ENCODE data around the gene AKAP6. TPM values are rescaled to one million over a fixed set of nuclear protein-coding genes. Genes with fewer than 3 reads are reported as not detected.

AKAP6 gene
- total RNA-seq, 1 experiment from 2014 or later, result 1.1 TPM

DNA sequence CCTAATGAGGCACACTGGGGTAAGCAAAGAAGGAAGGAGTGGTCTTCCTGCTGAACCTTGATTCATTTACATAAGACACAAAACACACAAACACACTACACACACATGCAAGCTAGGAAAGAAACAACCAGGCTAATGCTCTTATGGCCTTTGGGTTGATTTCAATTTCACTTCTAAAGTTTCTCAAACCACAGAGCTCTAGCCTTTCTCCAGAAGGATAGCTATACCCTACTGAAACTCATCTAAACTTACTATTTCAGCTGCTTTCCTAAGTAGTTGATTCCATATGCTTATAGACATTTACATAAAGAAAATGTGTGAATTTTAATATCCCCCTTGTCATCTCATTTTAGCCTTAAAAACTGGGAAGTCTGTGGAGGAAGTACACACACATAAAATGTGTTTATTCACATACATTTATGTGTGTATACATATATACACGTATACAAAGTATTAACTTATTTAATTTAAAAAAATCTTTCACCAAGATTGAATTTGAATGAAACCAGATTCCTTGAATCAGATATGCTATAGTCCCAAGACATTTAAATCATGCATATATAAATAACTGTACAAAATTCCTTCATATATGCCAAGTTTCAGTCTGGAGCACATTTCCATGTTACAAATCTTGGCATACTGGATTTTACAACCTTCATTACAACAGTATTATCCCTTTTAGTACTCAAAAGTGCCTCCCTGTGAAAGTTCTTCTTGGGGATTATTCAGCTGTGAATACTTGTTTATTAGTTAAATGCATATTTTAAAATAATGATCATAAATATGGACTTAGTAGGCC, 377.8 kb downstream of the AKAP6 start:
- Histone ChIP-seq H3K79me2 (ENCODE audit: insufficient read depth, low read length) (no peaks in the 10 kb centered on the region), H3K23ac (ENCODE audit: insufficient read length, low read depth, low read length) (no peak overlapping the region), H3T11ph (ENCODE audit: low read length) (no peak overlapping the region), H3K14ac (ENCODE audit: insufficient read depth, low read length) (no peak overlapping the region), H3K4me2 (ENCODE audit: insufficient read depth, insufficient read length, low read length) (no peak overlapping the region), H2BK15ac (ENCODE audit: low read depth, low read length) (no peak overlapping the region), H4K5ac (ENCODE audit: insufficient read length, low read depth, low read length) (no peak overlapping the region), H2BK5ac (ENCODE audit: insufficient read length, low read length) (no peak overlapping the region), H3K18ac (ENCODE audit: insufficient read length, low read depth, low read length) (no peak overlapping the region), H3K4me1 (ENCODE audit: insufficient read depth, low read length) (no peaks in the 10 kb centered on the region), H2BK20ac (ENCODE audit: low read depth, low read length, poor library complexity, severe bottlenecking) (no peak overlapping the region), H3K27ac (ENCODE audit: insufficient read length, low read depth, low read length) (no peak overlapping the region), H3K9ac (ENCODE audit: extremely low read depth, insufficient read length, low read length) (no peak overlapping the region), H3K56ac (ENCODE audit: insufficient read length, low read depth, low read length) (no peak overlapping the region), H4K20me1 (ENCODE audit: control insufficient read depth, insufficient read depth, insufficient read length) (no peaks in the 10 kb centered on the region), H3K79me1 (ENCODE audit: insufficient read depth, low read depth, low read length, poor library complexity, severe bottlenecking) (no peaks in the 10 kb centered on the region), H3K23me2 (ENCODE audit: insufficient read length, low read depth, low read length, poor library complexity, severe bottlenecking) (no peaks in the 10 kb centered on the region), H3K9me3 (ENCODE audit: control insufficient read depth, low read depth, low read length) (no peaks in the 10 kb centered on the region), H4K8ac (replicated peaks; ENCODE audit: insufficient read length, low read depth, low read length) (no peak overlapping the region), H2BK120ac (ENCODE audit: low read depth, low read length, poor library complexity, severe bottlenecking) (no peak overlapping the region), H2BK12ac (ENCODE audit: insufficient read length, low read depth, low read length) (no peak overlapping the region), H2AFZ (ENCODE audit: low read length) (no peak overlapping the region), H3K4ac (ENCODE audit: low read depth, low read length) (no peak overlapping the region), H3K27me3 (ENCODE audit: insufficient read depth, low read length) (no peaks in the 10 kb centered on the region), H4K91ac (ENCODE audit: insufficient read length, low read depth, low read length) (no peak overlapping the region), H2AK5ac (ENCODE audit: insufficient read length, low read length) (no peak overlapping the region)
- DNase-seq, result no peak
- Mint-ChIP-seq H3K9me3 (no peaks in the 10 kb centered on the region), H3K4me1 (peaks cover 11% of the 10 kb centered on the region in 2 experiments), H3K27me3 (ENCODE audit: low read depth) (no peaks in the 10 kb centered on the region), H3K27ac (no peak overlapping the region), H3K36me3 (ENCODE audit: insufficient read depth in 1 of 3, low read depth in 3 of 3) (no peaks in the 10 kb centered on the region), H3K4me3 (no peak overlapping the region)
- WGBS (ENCODE audit: extremely low coverage, insufficient read length, low lambda C conversion rate), result no CpG with 5 or more reads among the region's 1 CpG
- TF ChIP-seq, protein P1, sequence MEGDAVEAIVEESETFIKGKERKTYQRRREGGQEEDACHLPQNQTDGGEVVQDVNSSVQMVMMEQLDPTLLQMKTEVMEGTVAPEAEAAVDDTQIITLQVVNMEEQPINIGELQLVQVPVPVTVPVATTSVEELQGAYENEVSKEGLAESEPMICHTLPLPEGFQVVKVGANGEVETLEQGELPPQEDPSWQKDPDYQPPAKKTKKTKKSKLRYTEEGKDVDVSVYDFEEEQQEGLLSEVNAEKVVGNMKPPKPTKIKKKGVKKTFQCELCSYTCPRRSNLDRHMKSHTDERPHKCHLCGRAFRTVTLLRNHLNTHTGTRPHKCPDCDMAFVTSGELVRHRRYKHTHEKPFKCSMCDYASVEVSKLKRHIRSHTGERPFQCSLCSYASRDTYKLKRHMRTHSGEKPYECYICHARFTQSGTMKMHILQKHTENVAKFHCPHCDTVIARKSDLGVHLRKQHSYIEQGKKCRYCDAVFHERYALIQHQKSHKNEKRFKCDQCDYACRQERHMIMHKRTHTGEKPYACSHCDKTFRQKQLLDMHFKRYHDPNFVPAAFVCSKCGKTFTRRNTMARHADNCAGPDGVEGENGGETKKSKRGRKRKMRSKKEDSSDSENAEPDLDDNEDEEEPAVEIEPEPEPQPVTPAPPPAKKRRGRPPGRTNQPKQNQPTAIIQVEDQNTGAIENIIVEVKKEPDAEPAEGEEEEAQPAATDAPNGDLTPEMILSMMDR (conservative IDR thresholded peaks at IDR 0.05), result no peak

All from H9 (cell line).